IgD-negative memory B cell (primary cell): Measurements from ENCODE around the gene AMBRA1. TPM values are rescaled to one million over a fixed set of nuclear protein-coding genes. Genes with fewer than 3 reads are reported as not detected.
A peak's percentile ranks its signal among the peaks of the same experiment; 100 is the strongest.

Experiments
- H3K27ac Mint-ChIP-seq, 3 donors: one replicate each; pipeline ENCODE4 v1.8.0; 2020 to 2022; ENCODE audit warnings: mild to moderate bottlenecking in 3 of 3, mixed read lengths in 3 of 3, moderate library complexity in 1 of 3
- H3K27me3 Mint-ChIP-seq: one replicate; pipeline ENCODE4 v1.8.0; 2021; ENCODE audit warnings: mixed read lengths
- H3K36me3 Mint-ChIP-seq: one replicate; pipeline ENCODE4 v1.8.0; 2020; ENCODE audit warnings: mild to moderate bottlenecking, mixed read lengths
- H3K4me1 Mint-ChIP-seq, 3 donors: one replicate each; pipeline ENCODE4 v1.8.0; 2020 to 2022; ENCODE audit warnings: mixed read lengths in 3 of 3, mild to moderate bottlenecking in 1 of 3
- H3K4me3 Mint-ChIP-seq, 4 donors: one replicate each; pipeline ENCODE4 v1.8.0; 2020 to 2022; ENCODE audit warnings: mild to moderate bottlenecking in 4 of 4, mixed read lengths in 4 of 4, moderate library complexity in 3 of 4
- H3K9me3 Mint-ChIP-seq, 3 donors: one replicate each; pipeline ENCODE4 v1.8.0; 2020 to 2021; ENCODE audit warnings: mixed read lengths in 3 of 3, mild to moderate bottlenecking in 1 of 3
- polyA plus RNA-seq: library from polyadenylated mRNA; unstranded; fragments of 300-500 nt; fragmentation: Illumina TruSeq; gene quantifications from one replicate; pipeline ENCODE4 v1.2.3, GENCODE V29; 2021

The AMBRA1 gene
- polyA plus RNA-seq, 1 donor from 2014 or later = 9.1 TPM

- Mint-ChIP-seq H3K4me3 (no peak overlapping the region), H3K9me3 (no peaks in the 10 kb centered on the region), H3K4me1 (peaks cover 7 to 12% (median 7%) of the 10 kb centered on the region in 3 donors), H3K27ac (no peak overlapping the region), H3K27me3 (no peaks in the 10 kb centered on the region), H3K36me3 (no peaks in the 10 kb centered on the region)
These were observed 116.7 kb downstream of the AMBRA1 start for GRCh38 chr11:46477136-46477535.

DNA sequence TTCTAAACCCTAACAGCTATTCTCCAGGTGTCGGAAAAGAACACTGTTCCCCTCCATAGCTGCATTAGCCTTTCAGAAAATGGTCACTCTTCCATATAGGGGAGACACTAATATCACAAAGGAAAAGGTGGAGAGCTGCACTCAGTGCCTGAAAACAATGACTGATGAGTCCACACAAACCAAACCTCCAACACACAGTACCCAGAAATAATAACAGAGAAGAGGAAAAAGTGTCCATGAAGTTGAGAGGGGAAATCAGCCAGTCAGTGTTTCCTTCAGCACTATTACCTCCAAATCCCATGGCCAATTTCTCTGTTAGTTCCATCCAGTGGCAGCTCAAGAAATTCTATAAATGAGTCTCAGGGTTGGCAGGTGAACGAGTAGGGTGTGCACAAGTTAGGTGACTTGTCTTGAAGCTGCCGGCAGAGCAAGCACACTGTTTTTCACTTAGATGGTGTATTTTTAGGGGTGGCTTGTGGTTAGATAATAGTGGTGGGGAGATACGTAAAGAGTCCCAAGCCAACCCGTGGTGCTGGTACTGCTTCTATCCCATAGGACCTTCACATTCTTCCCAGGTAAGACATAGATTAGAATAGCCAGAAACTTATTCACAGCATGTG, 117.8 kb downstream of the AMBRA1 start:
- Mint-ChIP-seq H3K4me3 (no peak overlapping the region), H3K9me3 (no peaks in the 10 kb centered on the region), H3K36me3 (no peaks in the 10 kb centered on the region), H3K27me3 (no peaks in the 10 kb centered on the region), H3K27ac (peak overlapping the region in 1 of 3 donors; percentile 14), H3K4me1 (peaks cover 7 to 12% (median 10%) of the 10 kb centered on the region in 3 donors)

GRCh38 chr11:46475051-46475925, 118.5 kb downstream of the AMBRA1 start:
- peaks cover 7 to 12% (median 10%) of the 10 kb centered on the region in 3 donors for H3K4me1 Mint-ChIP-seq
- H3K4me3 Mint-ChIP-seq = peak overlapping the region in 1 of 4 donors; percentile 41
- no peaks in the 10 kb centered on the region for H3K27me3 Mint-ChIP-seq
- H3K27ac Mint-ChIP-seq = peak overlapping the region in 1 of 3 donors; percentile 14
- peaks cover 3% of the 10 kb centered on the region for H3K36me3 Mint-ChIP-seq
- no peaks in the 10 kb centered on the region for H3K9me3 Mint-ChIP-seq

GRCh38 chr11:46472662-46472994, 121.2 kb downstream of the AMBRA1 start:
- no peaks in the 10 kb centered on the region for H3K27me3 Mint-ChIP-seq
- H3K36me3 Mint-ChIP-seq = peaks cover 3% of the 10 kb centered on the region
- H3K4me3 Mint-ChIP-seq = peak overlapping the region in 1 of 4 donors; percentile 2

DNA sequence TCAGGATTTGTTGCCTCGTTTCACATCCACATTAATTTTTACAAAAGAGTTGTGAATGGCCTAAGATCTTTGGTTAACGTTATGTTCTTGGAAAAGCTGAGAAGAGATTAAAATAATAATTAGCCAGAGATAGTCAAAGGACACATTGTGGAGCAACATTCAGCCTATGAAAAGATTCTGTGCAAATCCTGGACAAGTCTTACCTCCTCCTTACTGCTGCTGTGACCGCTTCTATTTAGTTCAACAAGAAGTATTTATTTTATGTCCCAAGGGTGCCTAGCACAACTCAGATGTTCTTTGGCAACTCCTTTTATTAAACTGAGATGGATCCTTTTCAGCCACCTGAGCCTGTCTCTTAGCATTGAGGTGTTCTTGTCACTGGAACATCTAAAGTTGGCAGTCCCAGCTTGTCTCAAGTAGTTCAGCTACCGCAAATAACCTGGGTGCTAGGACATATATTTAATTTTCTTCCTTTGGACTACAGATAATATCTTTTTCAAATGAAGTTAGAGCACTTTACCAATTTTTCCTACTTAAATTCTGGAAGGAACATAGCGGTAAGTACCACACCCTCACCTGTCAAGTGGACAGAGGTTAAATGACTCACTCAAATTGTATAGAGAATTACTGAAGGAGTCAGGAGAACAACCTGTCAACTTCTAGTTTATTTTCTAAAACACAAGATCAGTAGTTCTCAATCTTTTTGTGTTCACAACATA, 121.7 kb downstream of the AMBRA1 start:
- Mint-ChIP-seq H3K27me3 (no peaks in the 10 kb centered on the region), H3K27ac (no peak overlapping the region), H3K36me3 (peaks cover 3% of the 10 kb centered on the region), H3K9me3 (no peaks in the 10 kb centered on the region), H3K4me1 (peaks cover 7 to 12% (median 10%) of the 10 kb centered on the region in 3 donors), H3K4me3 (no peak overlapping the region)

More at GRCh38 chr11:46472662-46472994, 121.2 kb downstream of the AMBRA1 start:
- no peaks in the 10 kb centered on the region for H3K9me3 Mint-ChIP-seq
- H3K4me1 Mint-ChIP-seq = peaks cover 7 to 12% (median 10%) of the 10 kb centered on the region in 3 donors
- peak overlapping the region in 1 of 3 donors; percentile 17 for H3K27ac Mint-ChIP-seq

- Mint-ChIP-seq H3K4me3 (no peak overlapping the region), H3K9me3 (no peaks in the 10 kb centered on the region), H3K27ac (no peak overlapping the region), H3K27me3 (no peaks in the 10 kb centered on the region), H3K4me1 (peaks cover 5 to 12% (median 11%) of the 10 kb centered on the region in 3 donors), H3K36me3 (peaks cover 6% of the 10 kb centered on the region)
These were observed 123.9 kb downstream of the AMBRA1 start for GRCh38 chr11:46469926-46470325.

DNA sequence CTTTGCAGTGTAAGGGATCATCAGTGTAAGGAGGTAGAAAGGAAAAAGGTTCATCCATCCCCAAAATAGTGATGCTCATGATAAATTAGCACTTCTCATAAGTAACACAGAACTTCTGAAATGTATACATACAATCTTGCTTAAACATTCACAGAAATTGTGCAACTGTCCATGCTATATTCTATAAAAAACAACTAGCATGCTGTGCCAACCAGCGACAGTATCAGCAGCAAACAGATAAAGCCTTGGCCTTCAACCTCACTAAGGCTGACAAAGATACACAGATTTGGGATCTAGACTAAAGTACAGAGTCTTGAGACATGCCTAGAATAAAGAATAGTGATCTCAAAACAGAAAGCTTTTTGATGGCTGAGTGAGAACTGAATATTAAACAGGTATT, 128.1 kb downstream of the AMBRA1 start:
- no peak overlapping the region for H3K27ac Mint-ChIP-seq
- no peaks in the 10 kb centered on the region for H3K27me3 Mint-ChIP-seq
- H3K9me3 Mint-ChIP-seq = no peaks in the 10 kb centered on the region
- H3K4me1 Mint-ChIP-seq = peaks cover 5 to 15% (median 6%) of the 10 kb centered on the region in 3 donors
- H3K4me3 Mint-ChIP-seq = no peak overlapping the region
- H3K36me3 Mint-ChIP-seq = peaks cover 10% of the 10 kb centered on the region

DNA sequence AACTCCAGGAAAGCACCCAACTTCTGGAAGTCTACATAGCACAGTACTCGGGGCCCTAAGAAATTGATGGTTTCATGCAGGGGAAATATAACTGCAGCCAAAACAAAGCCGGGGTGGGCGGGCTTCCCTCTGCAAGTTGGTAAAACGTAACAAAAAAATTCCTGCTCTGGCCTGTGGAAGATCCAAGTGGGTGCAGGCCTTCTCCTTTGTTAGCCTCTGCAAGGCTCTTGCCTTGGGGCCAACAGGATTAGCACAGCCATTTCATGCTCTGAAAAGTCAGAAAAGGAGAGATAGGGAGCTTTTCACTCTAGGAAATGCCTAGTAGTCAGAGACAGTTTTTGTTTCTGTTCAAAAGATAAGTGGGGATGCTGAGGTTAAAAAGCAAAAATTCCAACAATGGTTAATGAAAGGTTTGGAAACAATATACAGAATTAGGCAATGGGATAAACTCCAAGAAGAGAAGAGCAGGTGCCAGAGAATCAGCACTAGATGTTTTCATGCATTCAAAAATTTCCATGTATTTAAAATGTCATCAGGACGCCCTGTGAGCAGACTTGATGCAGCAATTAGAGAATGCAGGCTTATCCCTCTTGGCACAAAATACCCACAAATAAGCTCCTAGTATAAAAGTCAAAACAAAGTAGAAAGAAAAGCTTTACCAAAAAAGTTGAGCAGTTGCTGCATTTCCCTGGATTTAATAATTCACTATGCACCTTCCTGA, 130.0 kb downstream of the AMBRA1 start:
- H3K9me3 Mint-ChIP-seq = no peaks in the 10 kb centered on the region
- no peak overlapping the region for H3K27ac Mint-ChIP-seq
- no peak overlapping the region for H3K4me3 Mint-ChIP-seq
- H3K27me3 Mint-ChIP-seq = no peaks in the 10 kb centered on the region
- H3K36me3 Mint-ChIP-seq = peaks cover 9% of the 10 kb centered on the region
- peaks cover 5 to 15% (median 6%) of the 10 kb centered on the region in 3 donors for H3K4me1 Mint-ChIP-seq

GRCh38 chr11:46461461-46461927, 132.3 kb downstream of the AMBRA1 start:
- H3K9me3 Mint-ChIP-seq = no peaks in the 10 kb centered on the region
- H3K27me3 Mint-ChIP-seq = no peaks in the 10 kb centered on the region
- H3K4me1 Mint-ChIP-seq = peaks cover 5 to 15% (median 6%) of the 10 kb centered on the region in 3 donors
- no peak overlapping the region for H3K4me3 Mint-ChIP-seq
- H3K36me3 Mint-ChIP-seq = peaks cover 9% of the 10 kb centered on the region
- no peak overlapping the region for H3K27ac Mint-ChIP-seq

GRCh38 chr11:46458491-46458890, 135.3 kb downstream of the AMBRA1 start:
- Mint-ChIP-seq H3K27ac (no peak overlapping the region), H3K9me3 (peaks cover 0 to 3% (median 0%) of the 10 kb centered on the region in 3 donors)

GRCh38 chr11:46457659-46458424, 136.0 kb downstream of the AMBRA1 start:
- H3K4me1 Mint-ChIP-seq = peaks cover 0 to 13% (median 4%) of the 10 kb centered on the region in 3 donors
- H3K36me3 Mint-ChIP-seq = peaks cover 5% of the 10 kb centered on the region
- H3K9me3 Mint-ChIP-seq = peaks cover 0 to 3% (median 0%) of the 10 kb centered on the region in 3 donors
- H3K4me3 Mint-ChIP-seq = no peak overlapping the region
- H3K27me3 Mint-ChIP-seq = no peaks in the 10 kb centered on the region
- no peak overlapping the region for H3K27ac Mint-ChIP-seq

More at GRCh38 chr11:46458491-46458890, 135.3 kb downstream of the AMBRA1 start:
- H3K4me1 Mint-ChIP-seq = peaks cover 0 to 13% (median 2%) of the 10 kb centered on the region in 3 donors
- peaks cover 5% of the 10 kb centered on the region for H3K36me3 Mint-ChIP-seq
- no peak overlapping the region for H3K4me3 Mint-ChIP-seq
- no peaks in the 10 kb centered on the region for H3K27me3 Mint-ChIP-seq

GRCh38 chr11:46457021-46457420, 136.8 kb downstream of the AMBRA1 start:
- no peak overlapping the region for H3K4me3 Mint-ChIP-seq

GRCh38 chr11:46456269-46457001, 137.4 kb downstream of the AMBRA1 start:
- Mint-ChIP-seq H3K4me1 (peaks cover 0 to 7% (median 4%) of the 10 kb centered on the region in 3 donors), H3K27me3 (no peaks in the 10 kb centered on the region), H3K9me3 (peaks cover 0 to 3% (median 0%) of the 10 kb centered on the region in 3 donors), H3K4me3 (no peak overlapping the region), H3K27ac (no peak overlapping the region), H3K36me3 (peaks cover 2% of the 10 kb centered on the region)

More at GRCh38 chr11:46457021-46457420, 136.8 kb downstream of the AMBRA1 start:
- peaks cover 0 to 3% (median 0%) of the 10 kb centered on the region in 3 donors for H3K9me3 Mint-ChIP-seq
- H3K27me3 Mint-ChIP-seq = no peaks in the 10 kb centered on the region
- peaks cover 4% of the 10 kb centered on the region for H3K36me3 Mint-ChIP-seq
- H3K4me1 Mint-ChIP-seq = peaks cover 0 to 8% (median 4%) of the 10 kb centered on the region in 3 donors
- no peak overlapping the region for H3K27ac Mint-ChIP-seq
